OCI-LY3 (cell line): ENCODE measurements around the gene LRRC41.
"Not testable (repeated sequence)": the region's sequence is repeated elsewhere in the genome, so short reads cannot be mapped to it uniquely, and the experiment has no call there.

ENCODE experiments used
- CTCF ChIP-seq: fragments of 200-600, 300-600 bp; sonication (generic); IDR thresholded peaks from 2 replicates; pipeline ENCODE4 v1.5.1; 2014; ENCODE audit warnings: antibody characterized with exemption, low read length, low read depth
- EZH2phosphoT487 ChIP-seq: fragments of 200-600 bp; shearing (Covaris generic); IDR thresholded peaks from 2 replicates; pipeline ENCODE4 v1.6.1; 2018; ENCODE audit warnings: antibody characterized with exemption, mixed run types, low read depth

DNA sequence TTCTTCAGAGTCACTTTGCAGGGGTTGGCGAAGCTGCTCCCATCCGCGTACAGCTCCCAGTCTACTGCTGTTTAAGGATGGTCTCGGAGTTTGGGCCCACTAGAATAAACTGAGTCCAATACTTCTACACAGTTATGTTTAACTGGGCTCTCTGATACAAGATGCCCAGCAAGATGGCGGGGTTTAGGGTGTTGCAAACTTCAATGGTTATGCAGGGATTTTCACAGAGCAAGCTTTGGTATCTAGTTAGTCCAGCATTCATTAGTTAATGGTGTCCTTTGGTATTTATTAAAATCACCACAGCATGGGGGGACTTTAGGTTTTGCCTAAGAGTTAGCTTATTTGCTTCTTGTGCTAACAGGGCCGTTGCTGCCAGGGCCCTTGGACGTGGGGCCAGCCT is 24.8 kb upstream of the LRRC41 start:
- TF ChIP-seq CTCF, EZH2phosphoT487: not testable (repeated sequence)
